ENCODE data around the gene MAB21L4.

DNA sequence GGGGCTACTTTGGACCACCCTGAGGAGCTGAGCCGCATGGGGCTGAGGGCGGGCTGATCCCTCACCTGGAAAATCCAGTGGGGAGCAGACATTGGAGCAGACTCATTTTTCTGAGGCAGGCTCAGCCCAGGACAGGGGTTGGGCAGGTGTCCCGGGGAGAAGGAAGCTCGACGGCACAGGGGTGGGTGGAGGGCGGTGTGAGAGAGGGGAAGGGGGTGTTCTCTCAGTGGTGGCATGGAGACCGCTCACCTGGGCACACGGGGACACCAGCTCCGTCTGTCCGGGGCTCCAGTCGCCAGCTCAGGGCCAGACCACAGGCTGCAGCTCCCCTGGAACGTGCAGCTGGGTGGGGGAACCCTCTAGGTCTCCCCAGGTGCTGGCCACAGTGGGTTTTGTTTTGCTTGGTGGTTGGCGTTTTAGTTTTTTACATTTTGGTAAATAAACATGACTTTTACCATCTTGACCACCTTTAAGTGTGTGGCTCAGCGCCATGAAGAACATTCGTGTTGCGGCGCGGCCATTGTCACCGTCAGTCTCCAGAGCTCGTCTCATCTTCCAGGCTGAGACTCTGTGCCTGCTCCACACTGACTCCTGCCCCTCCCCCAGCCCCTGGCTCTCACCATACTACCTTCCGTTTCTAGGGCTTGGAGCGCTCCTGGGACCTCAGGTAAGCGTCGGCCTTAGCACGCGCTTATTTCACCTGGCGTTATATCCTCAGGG, 4.3 kb upstream of the MAB21L4 start:
- TF ChIP-seq, protein P1, sequence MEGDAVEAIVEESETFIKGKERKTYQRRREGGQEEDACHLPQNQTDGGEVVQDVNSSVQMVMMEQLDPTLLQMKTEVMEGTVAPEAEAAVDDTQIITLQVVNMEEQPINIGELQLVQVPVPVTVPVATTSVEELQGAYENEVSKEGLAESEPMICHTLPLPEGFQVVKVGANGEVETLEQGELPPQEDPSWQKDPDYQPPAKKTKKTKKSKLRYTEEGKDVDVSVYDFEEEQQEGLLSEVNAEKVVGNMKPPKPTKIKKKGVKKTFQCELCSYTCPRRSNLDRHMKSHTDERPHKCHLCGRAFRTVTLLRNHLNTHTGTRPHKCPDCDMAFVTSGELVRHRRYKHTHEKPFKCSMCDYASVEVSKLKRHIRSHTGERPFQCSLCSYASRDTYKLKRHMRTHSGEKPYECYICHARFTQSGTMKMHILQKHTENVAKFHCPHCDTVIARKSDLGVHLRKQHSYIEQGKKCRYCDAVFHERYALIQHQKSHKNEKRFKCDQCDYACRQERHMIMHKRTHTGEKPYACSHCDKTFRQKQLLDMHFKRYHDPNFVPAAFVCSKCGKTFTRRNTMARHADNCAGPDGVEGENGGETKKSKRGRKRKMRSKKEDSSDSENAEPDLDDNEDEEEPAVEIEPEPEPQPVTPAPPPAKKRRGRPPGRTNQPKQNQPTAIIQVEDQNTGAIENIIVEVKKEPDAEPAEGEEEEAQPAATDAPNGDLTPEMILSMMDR (IDR thresholded peaks at IDR 0.05): no peak
- no peak for TF ChIP-seq POLR2A (IDR thresholded peaks at IDR 0.05)
- no peak for TF ChIP-seq POLR2AphosphoS5 (IDR thresholded peaks at IDR 0.05)

Measured in prostate gland (tissue), 2 donors.